Measurements from ENCODE around the gene TOMM40.

DNA sequence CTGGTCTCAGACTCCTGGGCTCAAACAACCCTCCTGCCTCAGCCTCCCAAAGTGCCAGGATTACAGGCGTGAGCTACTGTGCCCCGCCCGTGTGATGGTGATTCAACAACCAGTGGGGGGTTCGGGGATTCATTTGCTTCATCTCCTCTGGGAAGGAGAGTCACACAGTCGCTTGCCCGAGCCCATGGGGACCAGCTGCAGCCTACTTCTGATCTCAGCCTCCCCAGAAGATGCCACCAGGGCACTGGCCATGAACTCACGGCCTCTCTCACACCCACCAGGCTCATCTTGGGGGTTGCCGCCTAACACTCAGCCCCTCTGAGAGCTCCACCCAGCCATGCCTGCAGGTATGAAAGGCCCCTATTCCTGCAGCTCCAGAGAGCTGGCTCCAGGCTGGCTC, 6.8 kb downstream of the TOMM40 start:
- TF ChIP-seq ZNF79 (CRISPR knock-in tag; IDR thresholded peaks at IDR 0.05; ENCODE audit: low read depth) = no peak
- TF ChIP-seq L3MBTL2 (IDR thresholded peaks at IDR 0.05) = no peak
- no peak for TF ChIP-seq EZH2 (IDR thresholded peaks at IDR 0.05; ENCODE audit: borderline replicate concordance, low read depth, low read length)
- TF ChIP-seq, protein P1, sequence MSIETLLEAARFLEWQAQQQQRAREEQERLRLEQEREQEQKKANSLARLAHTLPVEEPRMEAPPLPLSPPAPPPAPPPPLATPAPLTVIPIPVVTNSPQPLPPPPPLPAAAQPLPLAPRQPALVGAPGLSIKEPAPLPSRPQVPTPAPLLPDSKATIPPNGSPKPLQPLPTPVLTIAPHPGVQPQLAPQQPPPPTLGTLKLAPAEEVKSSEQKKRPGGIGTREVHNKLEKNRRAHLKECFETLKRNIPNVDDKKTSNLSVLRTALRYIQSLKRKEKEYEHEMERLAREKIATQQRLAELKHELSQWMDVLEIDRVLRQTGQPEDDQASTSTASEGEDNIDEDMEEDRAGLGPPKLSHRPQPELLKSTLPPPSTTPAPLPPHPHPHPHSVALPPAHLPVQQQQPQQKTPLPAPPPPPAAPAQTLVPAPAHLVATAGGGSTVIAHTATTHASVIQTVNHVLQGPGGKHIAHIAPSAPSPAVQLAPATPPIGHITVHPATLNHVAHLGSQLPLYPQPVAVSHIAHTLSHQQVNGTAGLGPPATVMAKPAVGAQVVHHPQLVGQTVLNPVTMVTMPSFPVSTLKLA (conservative IDR thresholded peaks at IDR 0.05) = no peak
- TF ChIP-seq, protein P2, sequence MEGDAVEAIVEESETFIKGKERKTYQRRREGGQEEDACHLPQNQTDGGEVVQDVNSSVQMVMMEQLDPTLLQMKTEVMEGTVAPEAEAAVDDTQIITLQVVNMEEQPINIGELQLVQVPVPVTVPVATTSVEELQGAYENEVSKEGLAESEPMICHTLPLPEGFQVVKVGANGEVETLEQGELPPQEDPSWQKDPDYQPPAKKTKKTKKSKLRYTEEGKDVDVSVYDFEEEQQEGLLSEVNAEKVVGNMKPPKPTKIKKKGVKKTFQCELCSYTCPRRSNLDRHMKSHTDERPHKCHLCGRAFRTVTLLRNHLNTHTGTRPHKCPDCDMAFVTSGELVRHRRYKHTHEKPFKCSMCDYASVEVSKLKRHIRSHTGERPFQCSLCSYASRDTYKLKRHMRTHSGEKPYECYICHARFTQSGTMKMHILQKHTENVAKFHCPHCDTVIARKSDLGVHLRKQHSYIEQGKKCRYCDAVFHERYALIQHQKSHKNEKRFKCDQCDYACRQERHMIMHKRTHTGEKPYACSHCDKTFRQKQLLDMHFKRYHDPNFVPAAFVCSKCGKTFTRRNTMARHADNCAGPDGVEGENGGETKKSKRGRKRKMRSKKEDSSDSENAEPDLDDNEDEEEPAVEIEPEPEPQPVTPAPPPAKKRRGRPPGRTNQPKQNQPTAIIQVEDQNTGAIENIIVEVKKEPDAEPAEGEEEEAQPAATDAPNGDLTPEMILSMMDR (IDR thresholded peaks at IDR 0.05 in 2 of 3, conservative IDR thresholded peaks at IDR 0.05 in 1 of 3; ENCODE audit: insufficient read depth in 2 of 3, low read depth in 1 of 3, low read length in 3 of 3) = no peak
- no peak for TF ChIP-seq MTA3 (IDR thresholded peaks at IDR 0.05; ENCODE audit: borderline replicate concordance)

Data from K562 (cell line).